ENCODE measurements around the gene KCNA3. TPM values are rescaled to one million over a fixed set of nuclear protein-coding genes. Genes with fewer than 3 reads are reported as not detected.

The KCNA3 gene
- total RNA-seq, 1 experiment from 2014 or later = not detected

DNA sequence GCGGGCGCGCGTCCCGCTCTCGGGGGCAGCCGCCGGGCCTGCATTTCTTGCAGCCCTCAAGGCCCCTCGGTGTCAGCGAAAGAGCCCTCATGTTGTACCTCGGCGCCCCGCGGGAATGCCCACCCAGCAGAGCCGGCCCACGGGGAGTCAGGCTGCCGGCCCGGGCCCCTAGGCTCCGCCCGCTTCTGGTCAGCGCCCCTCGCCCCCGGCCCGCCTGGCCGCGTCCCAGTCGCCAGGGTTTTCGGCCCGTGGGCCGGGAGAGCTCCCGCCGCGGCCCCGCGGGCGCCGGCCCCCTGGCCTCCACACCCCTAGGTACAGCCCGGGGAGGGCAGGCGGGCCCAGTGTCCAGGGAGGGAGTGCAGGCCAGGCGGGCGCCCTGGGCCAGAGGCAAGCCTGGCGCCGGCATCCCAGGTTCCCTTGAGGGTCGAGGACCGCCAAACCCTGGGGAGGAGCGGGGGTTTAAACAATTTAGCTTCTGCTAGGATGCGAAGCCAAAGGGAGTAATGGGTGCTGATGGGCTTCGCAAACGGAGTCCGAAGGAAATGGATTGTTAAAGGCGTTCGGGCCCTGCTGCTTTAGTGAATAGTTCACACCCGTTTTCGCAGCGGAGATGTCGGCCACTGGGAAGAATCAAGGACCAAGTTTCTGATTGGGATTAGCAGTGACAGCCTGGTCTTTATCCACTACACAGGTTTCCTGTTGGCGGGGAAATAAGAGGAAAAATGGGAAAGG, 486 bp upstream of the KCNA3 start:
- POLR2A ChIA-PET (ENCODE audit: unreplicated experiment) = no interaction called here
- Histone ChIP-seq H3K4me2 (no peak overlapping the region), H3K9me3 (ENCODE audit: insufficient read depth, low read depth) (no peaks in the 10 kb centered on the region), H3K27ac (no peak overlapping the region), H3K9me2 (ENCODE audit: insufficient read depth) (no peaks in the 10 kb centered on the region), H3K79me2 (ENCODE audit: low read depth) (no peaks in the 10 kb centered on the region), H3K4me1 (replicated peaks; ENCODE audit: insufficient read depth) (no peaks in the 10 kb centered on the region), H4K20me1 (ENCODE audit: insufficient read depth) (no peaks in the 10 kb centered on the region), H3F3A (ENCODE audit: insufficient read depth, low read depth) (no peaks in the 10 kb centered on the region), H3K27me3 (ENCODE audit: insufficient read depth, low read depth) (peaks cover 16% of the 10 kb centered on the region; the same call in 1 of the 2 replicates), H3K36me3 (ENCODE audit: low read depth) (no peaks in the 10 kb centered on the region), H2AFZ (no peak overlapping the region), H3K4me3 (no peak overlapping the region)
- no peak for DNase-seq
- CTCF ChIA-PET = no interaction called here
- no TSS peak for BruUV-seq (replicated peaks)
- TF ChIP-seq, protein P1, sequence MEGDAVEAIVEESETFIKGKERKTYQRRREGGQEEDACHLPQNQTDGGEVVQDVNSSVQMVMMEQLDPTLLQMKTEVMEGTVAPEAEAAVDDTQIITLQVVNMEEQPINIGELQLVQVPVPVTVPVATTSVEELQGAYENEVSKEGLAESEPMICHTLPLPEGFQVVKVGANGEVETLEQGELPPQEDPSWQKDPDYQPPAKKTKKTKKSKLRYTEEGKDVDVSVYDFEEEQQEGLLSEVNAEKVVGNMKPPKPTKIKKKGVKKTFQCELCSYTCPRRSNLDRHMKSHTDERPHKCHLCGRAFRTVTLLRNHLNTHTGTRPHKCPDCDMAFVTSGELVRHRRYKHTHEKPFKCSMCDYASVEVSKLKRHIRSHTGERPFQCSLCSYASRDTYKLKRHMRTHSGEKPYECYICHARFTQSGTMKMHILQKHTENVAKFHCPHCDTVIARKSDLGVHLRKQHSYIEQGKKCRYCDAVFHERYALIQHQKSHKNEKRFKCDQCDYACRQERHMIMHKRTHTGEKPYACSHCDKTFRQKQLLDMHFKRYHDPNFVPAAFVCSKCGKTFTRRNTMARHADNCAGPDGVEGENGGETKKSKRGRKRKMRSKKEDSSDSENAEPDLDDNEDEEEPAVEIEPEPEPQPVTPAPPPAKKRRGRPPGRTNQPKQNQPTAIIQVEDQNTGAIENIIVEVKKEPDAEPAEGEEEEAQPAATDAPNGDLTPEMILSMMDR (conservative IDR thresholded peaks at IDR 0.05) = no peak
- TF ChIP-seq EZH2 (IDR thresholded peaks at IDR 0.05; ENCODE audit: low read depth) = no peak
- intact Hi-C loops (cut with micrococcal nuclease; ENCODE audit: unreplicated experiment) = no loop called here

DNA sequence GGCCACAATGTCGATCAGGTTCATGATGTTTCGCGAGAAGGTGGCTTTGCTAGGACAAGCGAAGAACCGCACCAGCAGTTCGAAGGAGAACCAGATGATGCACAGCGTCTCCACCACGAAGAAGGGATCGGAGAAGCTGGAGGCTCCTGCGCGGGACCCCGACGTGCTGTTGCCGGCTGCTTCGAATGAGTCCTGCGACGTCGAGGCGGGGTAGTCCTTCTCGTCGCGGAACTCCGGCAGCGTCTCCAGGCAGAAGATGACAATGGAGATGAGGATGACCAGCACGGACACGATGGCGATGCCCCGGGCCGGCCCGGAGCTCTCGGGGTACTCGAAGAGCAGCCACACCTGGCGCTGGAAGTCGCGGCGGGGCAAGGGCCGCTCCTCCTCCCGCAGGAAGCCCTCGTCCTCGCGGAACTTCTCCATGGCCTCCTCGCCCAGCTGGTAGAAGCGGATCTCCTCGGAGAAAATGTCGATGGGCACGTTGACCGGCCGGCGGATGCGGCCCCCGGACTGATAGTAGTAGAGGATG, 869 bp downstream of the KCNA3 start:
- H3K4me3 ChIP-seq = no peak overlapping the region
- no peak overlapping the region for H3K27ac ChIP-seq
- no peak overlapping the region for H3K4me2 ChIP-seq
- no TSS peak for BruUV-seq (replicated peaks)
- DNase-seq = no peak
- H4K20me1 ChIP-seq (ENCODE audit: insufficient read depth) = no peaks in the 10 kb centered on the region
- H3F3A ChIP-seq (ENCODE audit: insufficient read depth, low read depth) = no peaks in the 10 kb centered on the region
- ChIA-PET POLR2A (ENCODE audit: unreplicated experiment) (no interaction called here), CTCF (no interaction called here)
- intact Hi-C loops (cut with micrococcal nuclease; ENCODE audit: unreplicated experiment) = no loop called here
- H3K9me3 ChIP-seq (ENCODE audit: insufficient read depth, low read depth) = no peaks in the 10 kb centered on the region
- H3K4me1 ChIP-seq (replicated peaks; ENCODE audit: insufficient read depth) = no peaks in the 10 kb centered on the region
- no peaks in the 10 kb centered on the region for H3K9me2 ChIP-seq (ENCODE audit: insufficient read depth)
- H3K27me3 ChIP-seq (ENCODE audit: insufficient read depth, low read depth) = peaks cover 16% of the 10 kb centered on the region; the same call in 1 of the 2 replicates
- no peaks in the 10 kb centered on the region for H3K36me3 ChIP-seq (ENCODE audit: low read depth)
- no peaks in the 10 kb centered on the region for H3K79me2 ChIP-seq (ENCODE audit: low read depth)
- H2AFZ ChIP-seq = no peak overlapping the region
- TF ChIP-seq, protein P1 (conservative IDR thresholded peaks at IDR 0.05) = no peak
- no peak for TF ChIP-seq EZH2 (IDR thresholded peaks at IDR 0.05; ENCODE audit: low read depth)

DNA sequence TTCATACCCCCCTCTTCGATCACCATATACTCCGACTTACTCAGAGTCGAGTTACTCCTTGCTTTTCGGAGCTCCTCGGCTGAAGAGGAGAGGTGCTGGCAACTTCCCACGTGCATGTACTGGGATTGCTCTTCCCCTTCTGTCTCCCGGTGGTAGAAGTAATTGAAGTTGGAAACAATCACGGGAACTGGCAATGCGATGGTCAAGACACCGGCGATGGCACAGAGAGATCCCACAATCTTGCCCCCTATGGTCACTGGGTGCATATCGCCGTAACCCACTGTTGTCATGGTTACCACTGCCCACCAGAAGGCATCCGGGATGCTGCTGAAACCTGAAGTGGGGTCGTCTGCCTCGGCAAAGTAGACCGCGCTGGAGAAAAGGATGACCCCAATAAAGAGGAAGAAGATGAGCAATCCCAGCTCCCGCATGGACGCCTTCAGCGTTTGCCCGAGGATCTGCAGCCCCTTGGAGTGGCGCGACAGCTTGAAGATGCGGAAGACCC, 1.5 kb downstream of the KCNA3 start:
- H3K79me2 ChIP-seq (ENCODE audit: low read depth) = no peaks in the 10 kb centered on the region
- H3K36me3 ChIP-seq (ENCODE audit: low read depth) = no peaks in the 10 kb centered on the region
- no peak for DNase-seq
- no peaks in the 10 kb centered on the region for H3K4me1 ChIP-seq (replicated peaks; ENCODE audit: insufficient read depth)
- H3F3A ChIP-seq (ENCODE audit: insufficient read depth, low read depth) = no peaks in the 10 kb centered on the region
- ChIA-PET POLR2A (ENCODE audit: unreplicated experiment) (no interaction called here), CTCF (no interaction called here)
- H3K4me3 ChIP-seq = no peak overlapping the region
- H2AFZ ChIP-seq = no peak overlapping the region
- no peaks in the 10 kb centered on the region for H3K9me3 ChIP-seq (ENCODE audit: insufficient read depth, low read depth)
- no peak overlapping the region for H3K27ac ChIP-seq
- no peaks in the 10 kb centered on the region for H4K20me1 ChIP-seq (ENCODE audit: insufficient read depth)
- TF ChIP-seq, protein P1 (conservative IDR thresholded peaks at IDR 0.05) = no peak
- TF ChIP-seq EZH2 (IDR thresholded peaks at IDR 0.05; ENCODE audit: low read depth) = no peak
- H3K27me3 ChIP-seq (ENCODE audit: insufficient read depth, low read depth) = peaks cover 16% of the 10 kb centered on the region; the same call in 1 of the 2 replicates
- no peak overlapping the region for H3K4me2 ChIP-seq
- no TSS peak for BruUV-seq (replicated peaks)
- H3K9me2 ChIP-seq (ENCODE audit: insufficient read depth) = no peaks in the 10 kb centered on the region
- intact Hi-C loops (cut with micrococcal nuclease; ENCODE audit: unreplicated experiment) = no loop called here

Measured in PC-9 (cell line).